ENCODE results near the gene ARSI.

The ARSI gene

GRCh38 chr5:150302301-150303069, at the start of gene ARSI:
TSS of gene ARSI (minus strand) at chr5:150302905. CDS start at chr5:150302373, 532 bp downstream.
- peak; percentile 19 for DNase-seq

GRCh38 chr5:150350524-150351344, 48.0 kb upstream of the ARSI start:
- peak; percentile 35 for DNase-seq

- DNase-seq: no peak
Measured at GRCh38 chr5:150349681-150350275, 47.1 kb upstream of the ARSI start.

GRCh38 chr5:150347451-150347850, 44.7 kb upstream of the ARSI start:
- no peak for DNase-seq

GRCh38 chr5:150347003-150347402, 44.3 kb upstream of the ARSI start:
- DNase-seq: no peak

- DNase-seq: no peak
Measured at GRCh38 chr5:150346592-150346991, 43.9 kb upstream of the ARSI start.

GRCh38 chr5:150345716-150346115, 43.0 kb upstream of the ARSI start:
- DNase-seq: peak; percentile 44

GRCh38 chr5:150343994-150344631, 41.4 kb upstream of the ARSI start:
- no peak for DNase-seq

- no peak for DNase-seq
Measured at GRCh38 chr5:150342583-150342982, 39.9 kb upstream of the ARSI start.

GRCh38 chr5:150341989-150342388, 39.3 kb upstream of the ARSI start:
- no peak for DNase-seq

GRCh38 chr5:150341331-150341730, 38.6 kb upstream of the ARSI start:
- no peak for DNase-seq

- no peak for DNase-seq
Measured at GRCh38 chr5:150340614-150341255, 38.0 kb upstream of the ARSI start.

- DNase-seq: no peak
Measured at GRCh38 chr5:150339841-150340240, 37.1 kb upstream of the ARSI start.

GRCh38 chr5:150339165-150339564, 36.5 kb upstream of the ARSI start:
- peak; percentile 35 for DNase-seq

GRCh38 chr5:150338546-150338945, 35.8 kb upstream of the ARSI start:
- DNase-seq: no peak

- no peak for DNase-seq
Measured at GRCh38 chr5:150335778-150336177, 33.1 kb upstream of the ARSI start.

- no peak for DNase-seq
Measured at GRCh38 chr5:150333400-150333799, 30.7 kb upstream of the ARSI start.

- no peak for DNase-seq
Measured at GRCh38 chr5:150329881-150330876, 27.5 kb upstream of the ARSI start.

- no peak for DNase-seq
Measured at GRCh38 chr5:150329038-150329437, 26.3 kb upstream of the ARSI start.

- no peak for DNase-seq
Measured at GRCh38 chr5:150328515-150328914, 25.8 kb upstream of the ARSI start.

- no peak for DNase-seq
Measured at GRCh38 chr5:150327139-150327538, 24.4 kb upstream of the ARSI start.
